IMR-90 (cell line): Measurements from ENCODE around the gene SMO. TPM values are rescaled to one million over a fixed set of nuclear protein-coding genes. Genes with fewer than 3 reads are reported as not detected.

Source experiments
- ATAC-seq: fragments of 200-7000 bp; cut with Tn5 transposase; 2 replicates; pipeline ENCODE4 v1.9.1; 2020; ENCODE audit warnings: low read depth, mild to moderate bottlenecking, moderate library complexity
- BruUV-seq: library from RNA; stranded (reverse); fragments of 400-500 nt; replicated peaks from 2 replicates; lab custom pipeline; 2021; lab: Mats Ljungman, UMichigan
- CTCF ChIA-PET: fragments of 300-600 bp; formaldehyde crosslinking; extraction: SDS; loops from one replicate; lab custom pipeline; 2021; ENCODE audit warnings: antibody characterized with exemption; lab: Yijun Ruan, JAX
- POLR2A ChIA-PET: fragments of 300-600 bp; sonication (Branson Sonifier 250); formaldehyde crosslinking; loops from one replicate; lab custom pipeline; 2022; ENCODE audit warnings: antibody characterized with exemption; ENCODE audit not compliant: unreplicated experiment; lab: Charles Lee
- DNase-seq: peaks from one replicate; pipeline ENCODE4 v3.0.0; 2013
- H2AFZ ChIP-seq: replicated peaks from 2 replicates; pipeline ENCODE3; 2013; ENCODE audit warnings: low read length, mild to moderate bottlenecking; ENCODE audit not compliant: poor library complexity
- H2AK5ac ChIP-seq: 2 replicates; pipeline ENCODE4 v1.6.1; 2013; ENCODE audit warnings: low read depth, low read length, inconsistent platforms
- H2AK9ac ChIP-seq: replicated peaks from 2 replicates; pipeline ENCODE3; 2013; ENCODE audit warnings: mild to moderate bottlenecking, low read depth, low read length, moderate library complexity; ENCODE audit not compliant: poor library complexity
- H2BK120ac ChIP-seq: 2 replicates; pipeline ENCODE4 v1.6.1; 2013; ENCODE audit warnings: low read depth, low read length, inconsistent platforms
- H2BK15ac ChIP-seq: 3 replicates; pipeline ENCODE4 v1.6.1; 2013; ENCODE audit warnings: low read depth, low read length, inconsistent platforms
- H2BK20ac ChIP-seq: 2 replicates; pipeline ENCODE4 v1.6.1; 2013; ENCODE audit warnings: low read depth, mild to moderate bottlenecking, inconsistent platforms, low read length, moderate library complexity
- H2BK5ac ChIP-seq: 2 replicates; pipeline ENCODE4 v1.6.1; 2013; ENCODE audit warnings: mild to moderate bottlenecking, low read depth, low read length, inconsistent platforms; ENCODE audit not compliant: poor library complexity, severe bottlenecking
- H3K14ac ChIP-seq: replicated peaks from 2 replicates; pipeline ENCODE4 v1.6.1; 2013; ENCODE audit warnings: low read depth, low read length, inconsistent platforms
- H3K18ac ChIP-seq: 2 replicates; pipeline ENCODE4 v1.6.1; 2013; ENCODE audit warnings: low read depth, low read length, control low read depth
- H3K23ac ChIP-seq: 2 replicates; pipeline ENCODE4 v1.6.1; 2013; ENCODE audit warnings: low read depth, low read length, inconsistent platforms
- H3K27ac ChIP-seq: 2 replicates; pipeline ENCODE4 v1.5.1; 2013; ENCODE audit warnings: mild to moderate bottlenecking, control low read depth, low read length; ENCODE audit not compliant: insufficient read depth
- H3K27me3 ChIP-seq: 2 replicates; pipeline ENCODE4 v1.6.1; 2013; ENCODE audit warnings: low read length; ENCODE audit not compliant: control insufficient read depth, insufficient read depth
- H3K36me3 ChIP-seq: 2 replicates; pipeline ENCODE4 v1.6.1; 2013; ENCODE audit warnings: low read length, mixed read lengths; ENCODE audit not compliant: control insufficient read depth, insufficient read depth
- H3K4ac ChIP-seq: 2 replicates; pipeline ENCODE4 v1.6.1; 2013; ENCODE audit warnings: low read depth, low read length, inconsistent platforms
- H3K4me1 ChIP-seq: 2 replicates; pipeline ENCODE4 v1.6.1; 2013; ENCODE audit warnings: low read length, mixed read lengths; ENCODE audit not compliant: control insufficient read depth, insufficient read depth
- H3K4me2 ChIP-seq: 2 replicates; pipeline ENCODE4 v1.6.1; 2013; ENCODE audit warnings: low read depth, mild to moderate bottlenecking, control low read depth, low read length, moderate library complexity
- H3K4me3 ChIP-seq: 2 replicates; pipeline ENCODE4 v1.5.1; 2013; ENCODE audit warnings: low read depth, mild to moderate bottlenecking, control low read depth, low read length, moderate library complexity; ENCODE audit not compliant: insufficient read depth
- H3K56ac ChIP-seq: 2 replicates; pipeline ENCODE4 v1.6.1; 2013; ENCODE audit warnings: low read length, inconsistent platforms; ENCODE audit not compliant: insufficient read depth; ENCODE audit errors: extremely low read depth
- H3K79me1 ChIP-seq, 2 experiments: 2 replicates each; pipeline ENCODE4 v1.6.1; 2013; ENCODE audit warnings: low read length in 2 of 2, inconsistent platforms in 1 of 2, low read depth in 1 of 2
- H3K9ac ChIP-seq: 2 replicates; pipeline ENCODE4 v1.6.1; 2013; ENCODE audit warnings: low read depth, low read length, control low read depth
- H3K9me1 ChIP-seq: 2 replicates; pipeline ENCODE4 v1.6.1; 2013; ENCODE audit warnings: low read length, inconsistent platforms; ENCODE audit not compliant: insufficient read depth
- H3K9me3 ChIP-seq: 2 replicates; pipeline ENCODE4 v1.6.1; 2013; ENCODE audit warnings: low read length; ENCODE audit not compliant: control insufficient read depth, insufficient read depth
- H4K20me1 ChIP-seq: 2 replicates; pipeline ENCODE4 v1.6.1; 2013; ENCODE audit warnings: low read length, inconsistent platforms; ENCODE audit not compliant: insufficient read depth
- H4K5ac ChIP-seq: 2 replicates; pipeline ENCODE4 v1.6.1; 2013; ENCODE audit warnings: mild to moderate bottlenecking, low read depth, low read length, control low read depth
- H4K8ac ChIP-seq, 2 experiments: 2 replicates each; pipeline ENCODE4 v1.6.1; 2013; ENCODE audit warnings: low read depth in 2 of 2, low read length in 2 of 2, control low read depth in 1 of 2, inconsistent platforms in 1 of 2
- H4K91ac ChIP-seq: 2 replicates; pipeline ENCODE4 v1.6.1; 2013; ENCODE audit warnings: low read depth, low read length, inconsistent platforms; ENCODE audit not compliant: insufficient read depth
- BHLHE40 ChIP-seq: fragments of 150-350 bp; IDR thresholded peaks from 2 replicates; pipeline ENCODE4 v1.6.1; 2016; ENCODE audit warnings: mild to moderate bottlenecking, low read depth, low read length
- CEBPB ChIP-seq: IDR thresholded peaks from 2 replicates; pipeline ENCODE4 v1.6.1; 2012; ENCODE audit warnings: low read depth, low read length, improper control_type of control experiment
- CHD1 ChIP-seq: IDR thresholded peaks from 2 replicates; pipeline ENCODE4 v1.6.1; 2012; ENCODE audit warnings: low read depth, low read length, improper control_type of control experiment
- CTCF ChIP-seq: conservative IDR thresholded peaks from 2 replicates; pipeline ENCODE4 v1.5.1; 2012; ENCODE audit warnings: mild to moderate bottlenecking, low read depth, low read length, improper control_type of control experiment
- POLR2A ChIP-seq: IDR thresholded peaks from 2 replicates; pipeline ENCODE4 v1.6.1; 2012; ENCODE audit warnings: mild to moderate bottlenecking, low read depth, low read length
- RAD21 ChIP-seq: IDR thresholded peaks from 2 replicates; pipeline ENCODE4 v1.6.1; 2012; ENCODE audit warnings: low read length, improper control_type of control experiment
- RCOR1 ChIP-seq: IDR thresholded peaks from 2 replicates; pipeline ENCODE4 v1.6.1; 2012; ENCODE audit warnings: mild to moderate bottlenecking, low read length, improper control_type of control experiment; ENCODE audit not compliant: insufficient replicate concordance
- RFX5 ChIP-seq: IDR thresholded peaks from 2 replicates; pipeline ENCODE4 v1.8.0; 2012; ENCODE audit warnings: low read depth, mild to moderate bottlenecking, low read length, moderate library complexity
- SMC3 ChIP-seq: fragments of 150-350 bp; IDR thresholded peaks from 2 replicates; pipeline ENCODE4 v1.6.1; 2016; ENCODE audit warnings: low read depth, mild to moderate bottlenecking, antibody characterized with exemption, low read length, moderate library complexity
- USF2 ChIP-seq: fragments of 150-350 bp; IDR thresholded peaks from 2 replicates; pipeline ENCODE4 v1.6.1; 2017; ENCODE audit warnings: mild to moderate bottlenecking, antibody characterized with exemption, low read length, low read depth
- WGBS, 2 experiments: methylation state at CpG; one replicate each; pipeline versions ENCODE4 v1.1.5 to v1.1.7; 2013; ENCODE audit warnings: missing lambda C conversion rate in 2 of 2; ENCODE audit not compliant: insufficient read length in 1 of 2; ENCODE audit errors: extremely low coverage in 2 of 2; 5-methylcytosine and 5-hydroxymethylcytosine counted together
- dilution Hi-C: fragments of 300-500 bp; cut with HindIII; formaldehyde crosslinking; loops from one replicate; pipeline ENCODE4 v1.14.3; 2018; ENCODE audit warnings: low sequenced_read_pairs; ENCODE audit not compliant: unreplicated experiment
- in situ Hi-C: fragments of 300-500 bp; cut with MboI; formaldehyde crosslinking; loops from 3 replicates; pipeline ENCODE4 v1.14.3; 2019; ENCODE audit warnings: low sequenced_read_pairs, inconsistent platforms, mixed read lengths
- intact Hi-C: fragments of 100-400 bp; cut with micrococcal nuclease; formaldehyde crosslinking; loops from 2 replicates; pipeline ENCODE4 v1.10.0; 2022
- polyA plus RNA-seq, 3 experiments: library from polyadenylated mRNA; depleted of rRNA; stranded (reverse); fragments of >200 nt; gene quantifications; 2 replicates each; pipeline ENCODE4 v1.2.3, GENCODE V29; 2012; ENCODE audit warnings: low replicate concordance in 1 of 3
- total RNA-seq: library from RNA; depleted of rRNA; stranded (reverse); fragments of >200 nt; gene quantifications from 2 replicates; pipeline ENCODE4 v1.2.3, GENCODE V29; 2012

The SMO gene
- total and polyA plus RNA-seq, 2 of the 4 experiments (the other 2 are of a cell fraction): 18.5 to 24.7 TPM

GRCh38 chr7:129161524-129162225, 26.8 kb upstream of the SMO start:
- in situ Hi-C loops: no loop called here
- H2BK20ac ChIP-seq: no peak overlapping the region
- no peak overlapping the region for H4K91ac ChIP-seq
- no peak overlapping the region for H2BK15ac ChIP-seq
- ATAC-seq (no peak), DNase-seq (no peak)
- no peak overlapping the region for H3K18ac ChIP-seq
- WGBS, 2 experiments: no CpG with 5 or more reads among the region's 5 CpGs
- no peaks in the 10 kb centered on the region; the same call in 1 of the 2 replicates for H4K20me1 ChIP-seq
- dilution Hi-C loops: no loop called here
- no peak overlapping the region for H3K23ac ChIP-seq
- no peak overlapping the region for H3K27ac ChIP-seq
- no TSS peak for BruUV-seq
- H2AK5ac ChIP-seq: no peak overlapping the region
- POLR2A ChIA-PET: no interaction called here
- peaks cover 53% of the 10 kb centered on the region for H3K27me3 ChIP-seq
- H3K14ac ChIP-seq: no peak overlapping the region
- no peak overlapping the region for H3K4ac ChIP-seq
- no peaks in the 10 kb centered on the region for H3K36me3 ChIP-seq
- no peak overlapping the region for H3K4me2 ChIP-seq
- H4K8ac ChIP-seq: no peak overlapping the region
- CTCF ChIA-PET: no interaction called here
- H3K9ac ChIP-seq: no peak overlapping the region
- no peak overlapping the region for H4K5ac ChIP-seq
- TF ChIP-seq USF2 (no peak), CTCF (no peak), RAD21 (no peak), CHD1 (no peak), RFX5 (no peak), CEBPB (no peak), POLR2A (no peak), BHLHE40 (no peak), SMC3 (no peak), RCOR1 (no peak)
- H2AK9ac ChIP-seq: no peak overlapping the region
- no peaks in the 10 kb centered on the region for H3K9me1 ChIP-seq
- no peak overlapping the region for H3K4me3 ChIP-seq
- intact Hi-C loops: no loop called here
- no peak overlapping the region for H2AFZ ChIP-seq
- H2BK5ac ChIP-seq: no peak overlapping the region
- H3K79me1 ChIP-seq: no peaks in the 10 kb centered on the region
- H2BK120ac ChIP-seq: no peak overlapping the region
- H3K9me3 ChIP-seq: peaks cover 4% of the 10 kb centered on the region; the same call in 1 of the 2 replicates
- no peaks in the 10 kb centered on the region for H3K4me1 ChIP-seq
- H3K56ac ChIP-seq: no peak overlapping the region
